ENCODE measurements around the gene UBR3.

Gene UBR3

GRCh38 chr2:169910109-169910799, 83.0 kb downstream of the UBR3 start:
- no peak overlapping the region for H3K4me3 ChIP-seq (ENCODE audit: low read depth, low read length)
- no peak overlapping the region for H3K27ac ChIP-seq (ENCODE audit: extremely low read depth, low read depth, low read length)
- peaks cover 4% of the 10 kb centered on the region for H3K4me1 ChIP-seq (ENCODE audit: control insufficient read depth, insufficient read depth, low read length)
- H3K36me3 ChIP-seq (ENCODE audit: control insufficient read depth in 2 of 2, insufficient read depth in 1 of 2, low read length in 2 of 2): peaks cover 4 to 18% of the 10 kb centered on the region in 2 experiments; a peak in 2 of 3 replicates
- POLR2A ChIA-PET: no interaction called here
- CTCF ChIA-PET: interaction anchor here (0.6 to 0.7 kb wide), 3 partner anchors 13 to 921 kb away, joined by 3 to 4 read pairs (median 3); no protein-coding TSS in a partner anchor
- no peaks in the 10 kb centered on the region for H3K9me3 ChIP-seq (ENCODE audit: control insufficient read depth, insufficient read depth, low read depth, low read length)
- TF ChIP-seq PRDM1 (tag by site-specific recombination; IDR thresholded peaks at IDR 0.05): 0 out of 2 replicates have a peak, but pooled peaks have one; percentile 26
- no peak for TF ChIP-seq ZNF510 (tag by site-specific recombination; IDR thresholded peaks at IDR 0.05; ENCODE audit: insufficient replicate concordance)
- no peak for TF ChIP-seq SCRT1 (tag by site-specific recombination; IDR thresholded peaks at IDR 0.05; ENCODE audit: borderline replicate concordance)
- peak; percentile 52; the same call in 1 of the 2 replicates for TF ChIP-seq OSR2 (tag by site-specific recombination; IDR thresholded peaks at IDR 0.05)
- TF ChIP-seq FEZF1 (tag by site-specific recombination; IDR thresholded peaks at IDR 0.05): 0 out of 2 replicates have a peak, but pooled peaks have one; percentile 33
- 0 out of 2 replicates have a peak, but pooled peaks have one; percentile 26 for TF ChIP-seq ZXDB (tag by site-specific recombination; IDR thresholded peaks at IDR 0.05)
- TF ChIP-seq PRDM6 (tag by site-specific recombination; IDR thresholded peaks at IDR 0.05): peak; percentile 62

- H3K36me3 ChIP-seq (ENCODE audit: control insufficient read depth in 2 of 2, insufficient read depth in 1 of 2, low read length in 2 of 2): peaks cover 0 to 19% of the 10 kb centered on the region in 2 experiments; a peak in 1 of 3 replicates
- H3K27ac ChIP-seq (ENCODE audit: extremely low read depth, low read depth, low read length): no peak overlapping the region
- TF ChIP-seq ZNF112 (tag by site-specific recombination; IDR thresholded peaks at IDR 0.05) (no peak), ZBTB20 (tag by site-specific recombination; IDR thresholded peaks at IDR 0.05) (no peak), ZNF132 (tag by site-specific recombination; IDR thresholded peaks at IDR 0.05; ENCODE audit: borderline replicate concordance) (no peak), ZSCAN18 (tag by site-specific recombination; IDR thresholded peaks at IDR 0.05) (no peak), ZNF473 (tag by site-specific recombination; IDR thresholded peaks at IDR 0.05) (no peak), ZNF677 (tag by site-specific recombination; IDR thresholded peaks at IDR 0.05) (no peak), ZNF155 (tag by site-specific recombination; IDR thresholded peaks at IDR 0.05) (no peak), ZNF777 (tag by site-specific recombination; IDR thresholded peaks at IDR 0.05; ENCODE audit: borderline replicate concordance) (no peak)
- ChIA-PET POLR2A (no interaction called here), CTCF (interaction anchor here (0.6 to 0.7 kb wide), 3 partner anchors 12 to 920 kb away, joined by 3 to 4 read pairs (median 3); no protein-coding TSS in a partner anchor)
- peaks cover 4% of the 10 kb centered on the region for H3K4me1 ChIP-seq (ENCODE audit: control insufficient read depth, insufficient read depth, low read length)
- H3K4me3 ChIP-seq (ENCODE audit: low read depth, low read length): no peak overlapping the region
- H3K9me3 ChIP-seq (ENCODE audit: control insufficient read depth, insufficient read depth, low read depth, low read length): no peaks in the 10 kb centered on the region
Measured at GRCh38 chr2:169911119-169911518, 83.9 kb downstream of the UBR3 start.

- ChIA-PET POLR2A (no interaction called here), CTCF (no interaction called here)
- H3K4me3 ChIP-seq (ENCODE audit: low read depth, low read length): no peak overlapping the region
- no peaks in the 10 kb centered on the region for H3K4me1 ChIP-seq (ENCODE audit: control insufficient read depth, insufficient read depth, low read length)
- H3K9me3 ChIP-seq (ENCODE audit: control insufficient read depth, insufficient read depth, low read depth, low read length): no peaks in the 10 kb centered on the region
- no peak overlapping the region for H3K27ac ChIP-seq (ENCODE audit: extremely low read depth, low read depth, low read length)
- peaks cover 0 to 36% of the 10 kb centered on the region in 2 experiments; a peak in 1 of 3 replicates for H3K36me3 ChIP-seq (ENCODE audit: control insufficient read depth in 2 of 2, insufficient read depth in 1 of 2, low read length in 2 of 2)
- TF ChIP-seq ZNF530 (tag by site-specific recombination; IDR thresholded peaks at IDR 0.05; ENCODE audit: low read depth) (no peak), ZNF792 (tag by site-specific recombination; IDR thresholded peaks at IDR 0.05) (no peak), ZNF677 (tag by site-specific recombination; IDR thresholded peaks at IDR 0.05) (no peak), OVOL3 (tag by site-specific recombination; IDR thresholded peaks at IDR 0.05) (no peak), GLIS1 (tag by site-specific recombination; IDR thresholded peaks at IDR 0.05) (no peak), ZNF404 (tag by site-specific recombination; IDR thresholded peaks at IDR 0.05) (no peak), ELK4 (IDR thresholded peaks at IDR 0.05; ENCODE audit: borderline replicate concordance, low read depth, low read length) (no peak), ZNF596 (tag by site-specific recombination; IDR thresholded peaks at IDR 0.05) (no peak), HOXC10 (CRISPR knock-in tag; IDR thresholded peaks at IDR 0.05) (no peak)
Measured at GRCh38 chr2:169916623-169917022, 89.4 kb downstream of the UBR3 start.
